Measurements from ENCODE around the gene TGM2. TPM values are rescaled to one million over a fixed set of nuclear protein-coding genes. Genes with fewer than 3 reads are reported as not detected.
A peak's percentile ranks its signal among the peaks of the same experiment; 100 is the strongest.

Gene TGM2
- total RNA-seq, 4 donors from 2014 or later: 3.7 to 6.2 (median 4.6) TPM

- 94 to 96% methylated on average over 1 of the region's 1 CpG for whole genome bisulfite sequencing, 2 donors
- DNase-seq (ENCODE audit: low spot score in 2 of 2): no peak
- intact Hi-C loops (cut with DNase I; ENCODE audit: low total_unique reads): no loop called here
- no peak overlapping the region for H3K4me3 ChIP-seq (ENCODE audit: low read depth, poor library complexity, severe bottlenecking)
- TF ChIP-seq, protein P1, sequence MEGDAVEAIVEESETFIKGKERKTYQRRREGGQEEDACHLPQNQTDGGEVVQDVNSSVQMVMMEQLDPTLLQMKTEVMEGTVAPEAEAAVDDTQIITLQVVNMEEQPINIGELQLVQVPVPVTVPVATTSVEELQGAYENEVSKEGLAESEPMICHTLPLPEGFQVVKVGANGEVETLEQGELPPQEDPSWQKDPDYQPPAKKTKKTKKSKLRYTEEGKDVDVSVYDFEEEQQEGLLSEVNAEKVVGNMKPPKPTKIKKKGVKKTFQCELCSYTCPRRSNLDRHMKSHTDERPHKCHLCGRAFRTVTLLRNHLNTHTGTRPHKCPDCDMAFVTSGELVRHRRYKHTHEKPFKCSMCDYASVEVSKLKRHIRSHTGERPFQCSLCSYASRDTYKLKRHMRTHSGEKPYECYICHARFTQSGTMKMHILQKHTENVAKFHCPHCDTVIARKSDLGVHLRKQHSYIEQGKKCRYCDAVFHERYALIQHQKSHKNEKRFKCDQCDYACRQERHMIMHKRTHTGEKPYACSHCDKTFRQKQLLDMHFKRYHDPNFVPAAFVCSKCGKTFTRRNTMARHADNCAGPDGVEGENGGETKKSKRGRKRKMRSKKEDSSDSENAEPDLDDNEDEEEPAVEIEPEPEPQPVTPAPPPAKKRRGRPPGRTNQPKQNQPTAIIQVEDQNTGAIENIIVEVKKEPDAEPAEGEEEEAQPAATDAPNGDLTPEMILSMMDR (IDR thresholded peaks at IDR 0.05): no peak
- TF ChIP-seq POLR2A (IDR thresholded peaks at IDR 0.05): no peak
These were observed 49.9 kb downstream of the TGM2 start for GRCh38 chr20:38115205-38115604.

- TF ChIP-seq, protein P1 (IDR thresholded peaks at IDR 0.05): no peak
- no peak for TF ChIP-seq POLR2A (IDR thresholded peaks at IDR 0.05)
- intact Hi-C loops (cut with DNase I; ENCODE audit: low total_unique reads): no loop called here
- H3K4me3 ChIP-seq (ENCODE audit: low read depth, poor library complexity, severe bottlenecking): no peak overlapping the region
- WGBS, 2 donors: 94 to 97% methylated on average over 4 of the region's 4 CpGs
- peak in 1 of 2 donors; percentile 9 for DNase-seq (ENCODE audit: low spot score in 2 of 2)
These were observed 50.7 kb downstream of the TGM2 start for GRCh38 chr20:38114353-38114791.

DNA sequence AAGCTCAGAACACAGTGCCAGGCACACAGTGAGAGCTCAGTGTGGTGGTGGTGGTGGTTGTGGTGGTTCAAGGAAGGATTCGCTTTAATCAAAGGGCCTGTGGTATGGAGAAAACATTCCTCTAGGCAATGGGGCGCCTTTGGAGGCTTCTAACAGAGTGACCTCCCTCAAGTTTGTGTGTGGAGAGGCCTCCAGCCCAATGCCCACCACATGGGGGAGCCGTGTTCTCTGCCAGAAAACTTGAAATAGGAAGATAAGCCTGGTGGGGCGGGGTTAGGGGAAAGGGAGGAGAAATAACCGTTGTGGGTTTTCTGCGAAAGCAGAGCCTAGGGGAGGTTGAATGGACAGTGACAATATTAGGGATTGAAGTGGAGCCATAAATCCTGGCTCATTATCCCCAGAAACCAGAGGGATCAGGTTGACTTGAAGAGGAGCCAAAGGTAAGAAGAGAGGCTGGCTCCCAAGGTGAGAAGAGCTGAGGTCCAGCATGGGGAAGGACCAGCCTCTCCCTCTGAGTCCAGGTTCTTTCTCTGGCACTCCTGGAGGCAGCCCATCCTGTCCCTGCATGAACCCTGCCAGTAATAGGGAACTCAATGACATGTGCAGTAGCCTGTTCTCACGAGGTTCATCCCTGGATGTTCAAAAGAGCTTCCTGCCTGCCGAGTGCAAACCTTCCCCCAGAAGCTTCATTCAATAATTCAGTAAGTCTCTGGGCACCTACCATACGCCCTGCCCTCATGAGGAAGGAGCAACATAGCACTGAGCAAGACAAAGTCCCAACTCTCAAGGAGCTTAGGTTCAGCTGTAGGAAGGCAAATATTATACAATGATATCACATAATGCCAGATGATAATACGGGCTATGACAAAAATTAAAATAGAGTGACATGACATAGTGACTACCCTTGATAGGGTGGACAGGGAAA is 51.4 kb downstream of the TGM2 start:
- 65 to 73% methylated on average over 10 of the region's 10 CpGs for WGBS, 2 donors
- peak in 1 of 2 donors; percentile 80 for DNase-seq (ENCODE audit: low spot score in 2 of 2)
- intact Hi-C loops (cut with DNase I; ENCODE audit: low total_unique reads): no loop called here
- TF ChIP-seq, protein P1 (IDR thresholded peaks at IDR 0.05): no peak
- TF ChIP-seq POLR2A (IDR thresholded peaks at IDR 0.05): no peak
- no peak overlapping the region for H3K4me3 ChIP-seq (ENCODE audit: low read depth, poor library complexity, severe bottlenecking)

DNA sequence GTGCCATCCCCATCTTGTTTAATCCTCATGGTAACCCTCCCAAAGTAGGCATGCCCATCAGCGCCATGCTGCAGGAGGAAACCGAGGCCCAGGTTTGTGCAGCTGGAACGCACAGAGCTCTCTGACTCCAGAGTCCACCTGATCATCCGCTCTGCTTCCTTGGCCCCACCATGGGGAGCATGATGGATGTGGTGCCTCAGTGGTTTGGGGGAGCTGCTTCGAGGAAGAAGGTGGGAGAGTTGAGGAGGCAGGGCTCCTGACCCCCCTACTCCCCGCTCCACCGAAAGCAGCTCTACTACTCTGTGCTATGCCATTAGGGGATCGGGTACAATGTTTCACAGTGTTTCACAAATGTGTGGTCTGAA is 52.2 kb downstream of the TGM2 start:
- peak in 1 of 2 donors; percentile 60 for DNase-seq (ENCODE audit: low spot score in 2 of 2)
- 93 to 100% methylated on average over 7 to 8 of the region's 8 CpGs for WGBS, 2 donors
- TF ChIP-seq, protein P1 (IDR thresholded peaks at IDR 0.05): no peak
- no peak for TF ChIP-seq POLR2A (IDR thresholded peaks at IDR 0.05)
- intact Hi-C loops (cut with DNase I; ENCODE audit: low total_unique reads): no loop called here
- no peak overlapping the region for H3K4me3 ChIP-seq (ENCODE audit: low read depth, poor library complexity, severe bottlenecking)

DNA sequence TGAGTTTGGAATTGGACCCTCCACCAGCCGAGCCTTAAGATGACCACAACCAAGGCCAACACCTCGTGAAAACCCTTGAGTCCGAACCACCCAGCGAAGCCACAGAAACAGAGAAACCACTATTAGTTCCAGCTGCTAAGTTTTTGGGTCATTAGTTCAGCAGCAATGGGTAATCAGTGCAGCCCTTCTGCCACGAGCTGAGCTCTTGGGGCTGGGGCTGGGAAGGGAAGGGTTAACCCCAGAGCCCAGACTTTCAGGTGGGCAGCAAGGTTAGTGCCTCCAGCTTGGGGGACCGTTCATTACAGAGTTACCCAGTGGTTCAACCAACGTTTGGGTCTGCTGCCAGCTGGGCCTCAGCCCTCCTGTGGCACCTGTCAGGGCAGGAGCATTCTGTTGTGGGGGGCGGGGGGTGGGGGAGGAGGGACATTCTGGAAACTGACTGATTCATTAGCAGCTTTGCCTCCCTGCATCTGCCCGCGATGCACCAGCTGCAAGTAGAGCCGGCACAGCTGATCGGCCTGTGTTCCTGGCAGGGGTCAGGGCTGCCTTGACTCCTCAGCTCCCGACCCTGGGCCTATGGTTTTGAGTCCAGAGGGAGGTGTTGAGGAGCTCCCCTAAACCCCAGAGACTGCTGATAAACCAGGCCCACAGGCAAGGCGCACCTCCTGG is 52.7 kb downstream of the TGM2 start:
- intact Hi-C loops (cut with DNase I; ENCODE audit: low total_unique reads): no loop called here
- TF ChIP-seq, protein P1 (IDR thresholded peaks at IDR 0.05): no peak
- 85 to 89% methylated on average over 14 of the region's 14 CpGs for WGBS, 2 donors
- no peak overlapping the region for H3K4me3 ChIP-seq (ENCODE audit: low read depth, poor library complexity, severe bottlenecking)
- DNase-seq (ENCODE audit: low spot score in 2 of 2): peak in 1 of 2 donors; percentile 77
